K562 (cell line): ENCODE results near the gene SYNM. TPM values are rescaled to one million over a fixed set of nuclear protein-coding genes. Genes with fewer than 3 reads are reported as not detected.

Experiments used
- ATAC-seq: fragments of 200-7000 bp; cut with Tn5 transposase; 3 replicates; pipeline ENCODE4 v1.9.1; 2020; ENCODE audit warnings: moderate library complexity
- BruUV-seq: library from RNA; stranded (reverse); fragments of 400-500 nt; replicated peaks from 2 replicates; lab custom pipeline; 2021; lab: Mats Ljungman, UMichigan
- CTCF ChIA-PET: fragments of 300-600 bp; formaldehyde crosslinking; extraction: SDS; loops from one replicate; lab custom pipeline; 2021; ENCODE audit warnings: low intra/inter-chr PET ratio; lab: Yijun Ruan, JAX
- POLR2A ChIA-PET: fragments of 300-600, 350-650 bp; sonication (Branson Sonifier 250); formaldehyde crosslinking; extraction: SDS; loops from one replicate; lab custom pipeline; 2021; ENCODE audit warnings: antibody characterized with exemption, inconsistent platforms; lab: Yijun Ruan, JAX
- DNase-seq, 4 experiments: peaks; one replicate each; pipeline versions ENCODE4 v3.0.0 to v3.0.0-alpha.2; 2011 to 2018; ENCODE audit warnings: low spot score in 3 of 4, mixed read lengths in 3 of 4; ENCODE audit errors: extremely low read depth in 1 of 4
- FAIRE-seq: peaks from 2 replicates; lab custom pipeline; 2011; peaks lifted over from hg19 to GRCh38; lab: Jason Lieb, UNC
- H2AFZ ChIP-seq: 2 replicates; pipeline ENCODE4 v1.6.0; 2011; ENCODE audit warnings: low read depth, low read length, control low read depth, inconsistent platforms
- H3K27ac ChIP-seq: fragments of 200-600 bp; 3 replicates; pipeline ENCODE4 v1.8.0; 2011; ENCODE audit warnings: low read depth, mild to moderate bottlenecking, control low read depth, inconsistent platforms, low read length, moderate library complexity, mixed read lengths; ENCODE audit errors: extremely low read depth
- H3K27me3 ChIP-seq, 2 experiments: fragments of 300-600 bp in 1 of 2; 2 replicates in 1 of 2; 3 replicates in 1 of 2; pipeline versions ENCODE4 v1.6.0 to v1.8.0; 2011; ENCODE audit warnings: inconsistent platforms in 2 of 2, low read length in 2 of 2, mild to moderate bottlenecking in 1 of 2, mixed read lengths in 1 of 2, moderate library complexity in 1 of 2; ENCODE audit not compliant: control insufficient read depth in 2 of 2, insufficient read depth in 2 of 2
- H3K36me3 ChIP-seq: fragments of 300-600 bp; 3 replicates; pipeline ENCODE4 v1.8.0; 2011; ENCODE audit warnings: mild to moderate bottlenecking, low read length, inconsistent platforms; ENCODE audit not compliant: control insufficient read depth, insufficient read depth
- H3K4me1 ChIP-seq, 2 experiments: fragments of 200-600 bp in 1 of 2; replicated peaks in 1 of 2; 2 replicates in 1 of 2; 3 replicates in 1 of 2; pipeline versions ENCODE4 v1.5.1 to v1.8.0; 2011; ENCODE audit warnings: inconsistent platforms in 2 of 2, low read length in 2 of 2, mild to moderate bottlenecking in 1 of 2, mixed read lengths in 1 of 2, moderate library complexity in 1 of 2; ENCODE audit not compliant: control insufficient read depth in 2 of 2, insufficient read depth in 2 of 2
- H3K4me2 ChIP-seq: 2 replicates; pipeline ENCODE4 v1.6.1; 2011; ENCODE audit warnings: low read length, control low read depth, inconsistent platforms, mixed read lengths; ENCODE audit not compliant: insufficient read depth
- H3K4me3 ChIP-seq: fragments of 200-600 bp; sonication (generic), shearing (Covaris generic); 2 replicates; pipeline ENCODE4 v1.5.1; 2016; ENCODE audit warnings: control low read depth, inconsistent platforms
- H3K79me2 ChIP-seq: fragments of 200-600 bp; 3 replicates; pipeline ENCODE4 v1.8.0; 2011; ENCODE audit warnings: low read length, inconsistent platforms; ENCODE audit not compliant: control insufficient read depth, insufficient read depth
- H3K9ac ChIP-seq, 2 experiments: 2 replicates each; pipeline versions ENCODE4 v1.6.0 to v1.6.1; 2011; ENCODE audit warnings: low read depth in 2 of 2, low read length in 2 of 2, control low read depth in 1 of 2, inconsistent platforms in 1 of 2, mild to moderate bottlenecking in 1 of 2, mixed read lengths in 1 of 2; ENCODE audit not compliant: insufficient read depth in 1 of 2
- H3K9me1 ChIP-seq: one replicate; pipeline ENCODE4 v1.6.0; 2011; ENCODE audit warnings: inconsistent platforms, mild to moderate bottlenecking, low read length, moderate library complexity; ENCODE audit not compliant: control insufficient read depth, insufficient read depth
- H3K9me3 ChIP-seq: replicated peaks from 2 replicates; pipeline ENCODE4 v1.5.1; 2011; ENCODE audit warnings: low read depth, low read length, inconsistent platforms; ENCODE audit not compliant: control insufficient read depth, insufficient read depth
- H4K20me1 ChIP-seq: replicated peaks from 2 replicates; pipeline ENCODE4 v1.6.1; 2011; ENCODE audit warnings: low read length, inconsistent platforms, mixed read lengths; ENCODE audit not compliant: control insufficient read depth, insufficient read depth
- FOXA3 ChIP-seq, 2 experiments: fragments of 450-650 bp in 1 of 2; sonication (generic) in 1 of 2; formaldehyde crosslinking; IDR thresholded peaks in 1 of 2; conservative IDR thresholded peaks in 1 of 2; 2 replicates each; pipeline versions ENCODE4 v1.4.0 to v1.8.0; 2020 to 2022; ENCODE audit warnings: mild to moderate bottlenecking in 2 of 2, missing genetic modification reagents in 1 of 2
- KHSRP ChIP-seq: fragments of 450-650 bp; IDR thresholded peaks from 2 replicates; pipeline ENCODE4 v1.6.1; 2017
- MEIS2 ChIP-seq: fragments of 450-650 bp; IDR thresholded peaks from 2 replicates; pipeline ENCODE4 v1.6.1; 2014; ENCODE audit warnings: mild to moderate bottlenecking; ENCODE audit not compliant: partially characterized antibody
- PRPF4 ChIP-seq: fragments of 200-400 bp; formaldehyde crosslinking; IDR thresholded peaks from one replicate; pipeline ENCODE4 v1.6.1; 2017; ENCODE audit warnings: low read length, low read depth, mild to moderate bottlenecking; ENCODE audit not compliant: insufficient read depth, poor library complexity, severe bottlenecking
- SMAD2 ChIP-seq: fragments of 150-350 bp; IDR thresholded peaks from 2 replicates; pipeline ENCODE4 v1.6.1; 2014; ENCODE audit warnings: low read depth, mild to moderate bottlenecking, low read length
- SOX6 ChIP-seq: fragments of 450-650 bp; IDR thresholded peaks from 2 replicates; pipeline ENCODE4 v1.6.1; 2014; ENCODE audit warnings: mild to moderate bottlenecking
- STAT5A ChIP-seq: IDR thresholded peaks from 2 replicates; pipeline ENCODE4 v1.6.1; 2012; ENCODE audit warnings: low read length, inconsistent platforms, borderline replicate concordance
- SUPT5H ChIP-seq: fragments of 450-650 bp; IDR thresholded peaks from 2 replicates; pipeline ENCODE4 v1.6.1; 2016
- ZNF134 ChIP-seq: fragments of 250-450 bp; sonication (Bioruptor Pico); conservative IDR thresholded peaks from 2 replicates; pipeline ENCODE4 v1.4.0; 2020
- WGBS: fragments of 100-300 bp; shearing (Covaris generic); methylation state at CpG from one replicate; pipeline ENCODE4 v1.1.6; 2016; ENCODE audit warnings: low coverage, mixed read lengths; ENCODE audit not compliant: insufficient coverage; ENCODE audit errors: missing lambda C conversion rate; 5-methylcytosine and 5-hydroxymethylcytosine counted together
- in situ Hi-C: fragments of 300-500 bp; cut with MboI; formaldehyde crosslinking; loops from 4 replicates; pipeline ENCODE4 v1.15.0; 2018; ENCODE audit warnings: inconsistent platforms, mixed read lengths
- intact Hi-C: fragments of 100-400 bp; cut with micrococcal nuclease; formaldehyde crosslinking; loops from 2 replicates; pipeline ENCODE4 v1.14.2; 2022
- polyA plus RNA-seq, 8 experiments: library from polyadenylated mRNA; depleted of rRNA in 4 of 8; stranded (reverse) in 5 of 8; unstranded in 3 of 8; fragments of >200 nt; fragmentation: Nextera tagmentation in 2 of 8; fragmentation: Illumina TruSeq in 1 of 8; extraction: Ambion mirVana in 2 of 8; extraction: Trizol in 1 of 8; gene quantifications; 2 replicates each; pipeline versions ENCODE4 v1.2.1 to v1.2.3, GENCODE V29; 2011 to 2014; ENCODE audit warnings: inconsistent platforms in 1 of 8, missing spikeins in 1 of 8
- total RNA-seq, 7 experiments: library from RNA; depleted of rRNA in 6 of 7; stranded (reverse); fragments of >200 nt in 6 of 7; fragmentation: Illumina TruSeq in 2 of 7; extraction: Trizol in 2 of 7; gene quantifications; 2 replicates each; pipeline versions ENCODE4 v1.2.1 to v1.2.3, GENCODE V29; 2011 to 2021; ENCODE audit warnings: low replicate concordance in 1 of 7
- TF ChIP-seq, protein P1 (sequence below): fragments of 450-650 bp; IDR thresholded peaks from 2 replicates; pipeline ENCODE4 v1.7.0; 2016; ENCODE audit warnings: borderline replicate concordance

SYNM gene
- total and polyA plus RNA-seq, 9 of the 15 experiments (the other 6 are each of a cell fraction or from before 2014, with no cell fraction given) = 0.01 to 0.42 (median 0.13) TPM

DNA sequence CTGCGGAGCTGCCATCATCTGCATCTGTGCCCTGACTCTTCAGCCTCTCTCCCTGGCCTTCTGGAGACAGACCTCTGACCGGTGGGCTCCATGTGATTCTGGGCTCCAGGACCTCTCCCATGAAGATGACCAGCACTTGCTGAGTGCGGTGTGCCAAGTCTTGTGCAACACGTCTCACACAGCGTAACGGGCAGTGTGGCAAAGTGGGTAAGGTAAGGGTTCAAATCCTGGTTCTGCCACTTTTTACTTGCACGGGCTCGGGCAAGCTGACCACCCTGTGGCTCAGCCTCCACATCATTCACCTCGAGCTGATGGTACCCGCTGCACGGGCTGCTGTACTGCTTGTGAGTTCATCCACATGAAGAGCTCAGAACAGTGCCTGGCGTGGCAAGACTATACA lies 6.5 kb upstream of the SYNM start (continued):
- no peak for TF ChIP-seq MEIS2

DNA sequence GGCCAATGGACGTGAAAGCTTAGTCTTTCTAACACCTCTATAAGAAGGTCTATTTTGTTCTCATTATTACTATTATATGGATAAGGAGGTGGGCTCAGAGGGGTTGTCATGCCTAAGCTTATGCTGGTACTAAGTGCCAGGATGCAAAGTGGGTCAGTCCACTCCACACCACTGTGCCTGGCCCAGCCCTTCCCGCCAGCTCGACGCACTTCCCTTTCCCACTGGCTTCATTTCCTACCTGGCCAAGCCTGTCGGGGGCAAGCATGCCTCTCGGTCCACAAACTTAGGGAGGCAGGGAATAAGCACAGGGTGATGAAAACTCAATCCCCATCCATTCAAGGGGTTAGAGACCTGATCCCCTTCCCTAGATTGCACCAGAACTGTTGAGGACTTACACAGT lies 5.9 kb upstream of the SYNM start:
- no peaks in the 10 kb centered on the region for H3K36me3 ChIP-seq
- TF ChIP-seq FOXA3 (CRISPR knock-in tag; conservative IDR thresholded peaks at IDR 0.05 in 1 of 2, IDR thresholded peaks at IDR 0.05 in 1 of 2) (no peak), STAT5A (no peak), KHSRP (no peak), SOX6 (no peak), PRPF4 (no peak), SUPT5H (no peak), SMAD2 (no peak), ZNF134 (CRISPR knock-in tag) (no peak)
- TF ChIP-seq, protein P1, sequence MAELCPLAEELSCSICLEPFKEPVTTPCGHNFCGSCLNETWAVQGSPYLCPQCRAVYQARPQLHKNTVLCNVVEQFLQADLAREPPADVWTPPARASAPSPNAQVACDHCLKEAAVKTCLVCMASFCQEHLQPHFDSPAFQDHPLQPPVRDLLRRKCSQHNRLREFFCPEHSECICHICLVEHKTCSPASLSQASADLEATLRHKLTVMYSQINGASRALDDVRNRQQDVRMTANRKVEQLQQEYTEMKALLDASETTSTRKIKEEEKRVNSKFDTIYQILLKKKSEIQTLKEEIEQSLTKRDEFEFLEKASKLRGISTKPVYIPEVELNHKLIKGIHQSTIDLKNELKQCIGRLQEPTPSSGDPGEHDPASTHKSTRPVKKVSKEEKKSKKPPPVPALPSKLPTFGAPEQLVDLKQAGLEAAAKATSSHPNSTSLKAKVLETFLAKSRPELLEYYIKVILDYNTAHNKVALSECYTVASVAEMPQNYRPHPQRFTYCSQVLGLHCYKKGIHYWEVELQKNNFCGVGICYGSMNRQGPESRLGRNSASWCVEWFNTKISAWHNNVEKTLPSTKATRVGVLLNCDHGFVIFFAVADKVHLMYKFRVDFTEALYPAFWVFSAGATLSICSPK = no peak
- TF ChIP-seq, all 486 proteins: peak for 0
- Histone ChIP-seq H3K79me2 (no peaks in the 10 kb centered on the region), H3K27ac (no peak overlapping the region), H3K9ac (no peak overlapping the region), H4K20me1 (no peaks in the 10 kb centered on the region), H3K4me3 (no peak overlapping the region), H3K4me1 (peaks cover 0 to 5% of the 10 kb centered on the region in 2 experiments; a peak in 1 of 5 replicates), H3K4me2 (no peak overlapping the region), H3K27me3 (peaks cover 19 to 67% of the 10 kb centered on the region in 2 experiments; a peak in 4 of 5 replicates), H2AFZ (no peak overlapping the region), H3K9me3 (no peaks in the 10 kb centered on the region), H3K9me1 (no peaks in the 10 kb centered on the region)
- no peak for FAIRE-seq
- ChIA-PET CTCF (no interaction called here), POLR2A (interaction anchor here (1.5 kb wide), 1 partner anchor 22 kb away, joined by 3 read pairs; no protein-coding TSS in a partner anchor)
- in situ Hi-C loops = no loop called here
- ATAC-seq = no peak
- DNase-seq = no peak
- BruUV-seq = no TSS peak
- intact Hi-C loops = no loop called here
- WGBS = 1% methylated on average over 6 of the region's 6 CpGs
